ENCODE measurements around the gene IMMT. TPM values are rescaled to one million over a fixed set of nuclear protein-coding genes. Genes with fewer than 3 reads are reported as not detected.

Gene IMMT
- total RNA-seq, 1 experiment from 2014 or later: 172 TPM

DNA sequence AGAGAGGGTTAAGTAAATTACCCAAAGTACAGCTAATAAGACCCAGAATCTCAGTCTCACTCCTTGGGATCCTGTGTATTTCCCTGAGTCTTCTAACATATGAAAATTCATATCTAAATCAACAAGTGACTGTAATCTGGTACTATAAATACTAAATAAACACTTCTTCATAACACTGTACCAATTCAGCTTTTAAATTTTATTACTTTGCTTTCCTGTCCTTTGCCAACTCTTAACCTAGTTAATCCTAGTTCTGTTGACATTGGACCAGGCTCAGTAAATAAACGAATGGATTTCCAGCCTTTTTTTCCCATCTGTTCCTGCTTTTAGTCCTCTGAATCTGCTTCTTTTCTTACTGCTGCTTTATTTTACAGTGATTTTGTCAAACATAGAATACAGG lies 17.8 kb upstream of the IMMT start:
- CTCF ChIA-PET: no interaction called here
- no TSS peak for BruUV-seq (replicated peaks)

GRCh38 chr2:86211796-86212188 lies 16.5 kb upstream of the IMMT start:
- DNase-seq (ENCODE audit: low spot score): no peak
- Histone ChIP-seq H3K27ac (ENCODE audit: low read depth, low read length, poor library complexity, severe bottlenecking) (no peak overlapping the region), H3K9me3 (ENCODE audit: low read depth, low read length, poor library complexity, severe bottlenecking) (no peaks in the 10 kb centered on the region), H3K4me3 (ENCODE audit: low read depth, low read length, poor library complexity, severe bottlenecking) (no peak overlapping the region), H3K27me3 (replicated peaks; ENCODE audit: insufficient read depth, low read depth, low read length, poor library complexity) (no peaks in the 10 kb centered on the region), H3K4me1 (ENCODE audit: insufficient read depth, low read length, poor library complexity, severe bottlenecking) (peaks cover 7% of the 10 kb centered on the region), H3K36me3 (ENCODE audit: insufficient read depth, low read length, poor library complexity, severe bottlenecking) (peaks cover 70% of the 10 kb centered on the region)
- ChIA-PET CTCF (no interaction called here), POLR2A (ENCODE audit: low non-redundant PET) (no interaction called here)
- intact Hi-C loops (cut with micrococcal nuclease; ENCODE audit: unreplicated experiment): no loop called here
- no TSS peak for BruUV-seq (replicated peaks)
- TF ChIP-seq, protein P1, sequence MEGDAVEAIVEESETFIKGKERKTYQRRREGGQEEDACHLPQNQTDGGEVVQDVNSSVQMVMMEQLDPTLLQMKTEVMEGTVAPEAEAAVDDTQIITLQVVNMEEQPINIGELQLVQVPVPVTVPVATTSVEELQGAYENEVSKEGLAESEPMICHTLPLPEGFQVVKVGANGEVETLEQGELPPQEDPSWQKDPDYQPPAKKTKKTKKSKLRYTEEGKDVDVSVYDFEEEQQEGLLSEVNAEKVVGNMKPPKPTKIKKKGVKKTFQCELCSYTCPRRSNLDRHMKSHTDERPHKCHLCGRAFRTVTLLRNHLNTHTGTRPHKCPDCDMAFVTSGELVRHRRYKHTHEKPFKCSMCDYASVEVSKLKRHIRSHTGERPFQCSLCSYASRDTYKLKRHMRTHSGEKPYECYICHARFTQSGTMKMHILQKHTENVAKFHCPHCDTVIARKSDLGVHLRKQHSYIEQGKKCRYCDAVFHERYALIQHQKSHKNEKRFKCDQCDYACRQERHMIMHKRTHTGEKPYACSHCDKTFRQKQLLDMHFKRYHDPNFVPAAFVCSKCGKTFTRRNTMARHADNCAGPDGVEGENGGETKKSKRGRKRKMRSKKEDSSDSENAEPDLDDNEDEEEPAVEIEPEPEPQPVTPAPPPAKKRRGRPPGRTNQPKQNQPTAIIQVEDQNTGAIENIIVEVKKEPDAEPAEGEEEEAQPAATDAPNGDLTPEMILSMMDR (conservative IDR thresholded peaks at IDR 0.05; ENCODE audit: low read depth, low read length): no peak
- TF ChIP-seq EZH2 (IDR thresholded peaks at IDR 0.05; ENCODE audit: borderline replicate concordance, low read depth, low read length, poor library complexity, severe bottlenecking): no peak

More for the DNA sequence above, 17.8 kb upstream of the IMMT start:
- H3K9me3 ChIP-seq (ENCODE audit: low read depth, low read length, poor library complexity, severe bottlenecking): no peaks in the 10 kb centered on the region
- no peak for DNase-seq (ENCODE audit: low spot score)
- peaks cover 57% of the 10 kb centered on the region for H3K36me3 ChIP-seq (ENCODE audit: insufficient read depth, low read length, poor library complexity, severe bottlenecking)
- no peak overlapping the region for H3K4me3 ChIP-seq (ENCODE audit: low read depth, low read length, poor library complexity, severe bottlenecking)
- POLR2A ChIA-PET (ENCODE audit: low non-redundant PET): no interaction called here
- no peak overlapping the region for H3K27ac ChIP-seq (ENCODE audit: low read depth, low read length, poor library complexity, severe bottlenecking)
- peaks cover 18% of the 10 kb centered on the region for H3K4me1 ChIP-seq (ENCODE audit: insufficient read depth, low read length, poor library complexity, severe bottlenecking)
- H3K27me3 ChIP-seq (replicated peaks; ENCODE audit: insufficient read depth, low read depth, low read length, poor library complexity): no peaks in the 10 kb centered on the region
- TF ChIP-seq, protein P1 (conservative IDR thresholded peaks at IDR 0.05; ENCODE audit: low read depth, low read length): no peak
- TF ChIP-seq EZH2 (IDR thresholded peaks at IDR 0.05; ENCODE audit: borderline replicate concordance, low read depth, low read length, poor library complexity, severe bottlenecking): no peak
- intact Hi-C loops (cut with micrococcal nuclease; ENCODE audit: unreplicated experiment): no loop called here

DNA sequence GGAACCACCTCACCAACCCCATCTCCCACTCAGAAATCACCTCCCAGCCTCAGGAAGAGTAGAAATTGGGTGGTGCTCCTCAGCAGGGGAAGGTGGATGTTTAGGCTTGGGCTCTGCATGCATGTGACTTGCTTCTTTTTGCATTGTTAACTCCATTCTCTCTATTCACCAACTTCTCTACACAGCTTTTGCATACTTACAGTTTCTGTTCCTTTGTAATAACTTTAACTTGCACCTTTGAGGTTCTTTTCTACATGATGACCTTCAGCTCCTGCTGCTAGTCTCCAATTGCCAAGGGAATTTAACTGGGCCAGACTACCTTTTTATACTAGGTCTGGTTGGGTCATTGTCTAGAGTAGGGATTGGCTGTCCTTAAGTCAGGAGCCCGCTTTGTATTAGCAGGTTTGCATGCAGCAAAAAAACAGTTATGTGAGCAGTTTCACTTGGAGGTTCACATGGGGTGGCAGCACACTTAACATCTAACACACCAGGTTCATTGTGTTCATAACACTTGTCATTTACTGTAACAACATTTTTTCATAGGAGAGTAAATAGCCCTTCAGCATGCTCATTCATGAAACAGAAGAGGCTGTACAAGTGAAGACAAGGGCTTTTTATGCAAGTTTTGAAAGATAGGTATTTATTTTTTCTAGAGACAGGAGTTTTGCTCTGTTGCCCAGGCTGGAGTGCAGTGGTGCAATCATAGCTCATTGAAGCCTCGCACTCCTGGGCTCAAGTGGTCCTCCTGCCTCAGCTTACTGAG lies 16.0 kb upstream of the IMMT start:
- peaks cover 76% of the 10 kb centered on the region for H3K36me3 ChIP-seq (ENCODE audit: insufficient read depth, low read length, poor library complexity, severe bottlenecking)
- BruUV-seq (replicated peaks): no TSS peak
- no peak overlapping the region for H3K27ac ChIP-seq (ENCODE audit: low read depth, low read length, poor library complexity, severe bottlenecking)
- no peaks in the 10 kb centered on the region for H3K9me3 ChIP-seq (ENCODE audit: low read depth, low read length, poor library complexity, severe bottlenecking)
- ChIA-PET POLR2A (ENCODE audit: low non-redundant PET) (no interaction called here), CTCF (no interaction called here)
- no peaks in the 10 kb centered on the region for H3K27me3 ChIP-seq (replicated peaks; ENCODE audit: insufficient read depth, low read depth, low read length, poor library complexity)
- DNase-seq (ENCODE audit: low spot score): no peak
- intact Hi-C loops (cut with micrococcal nuclease; ENCODE audit: unreplicated experiment): no loop called here
- TF ChIP-seq, protein P1 (conservative IDR thresholded peaks at IDR 0.05; ENCODE audit: low read depth, low read length): no peak
- no peak for TF ChIP-seq EZH2 (IDR thresholded peaks at IDR 0.05; ENCODE audit: borderline replicate concordance, low read depth, low read length, poor library complexity, severe bottlenecking)
- H3K4me1 ChIP-seq (ENCODE audit: insufficient read depth, low read length, poor library complexity, severe bottlenecking): peaks cover 1% of the 10 kb centered on the region
- H3K4me3 ChIP-seq (ENCODE audit: low read depth, low read length, poor library complexity, severe bottlenecking): no peak overlapping the region

Data from A673 (cell line).